GM13977 (cell line): Measurements from ENCODE around the gene DPF3.
"Not testable (repeated sequence)": the region's sequence is repeated elsewhere in the genome, so short reads cannot be mapped to it uniquely, and the experiment has no call there.

Experiments used
- DNase-seq: peaks from one replicate; pipeline ENCODE4 v3.0.0; 2012; ENCODE audit warnings: low spot score
- in situ Hi-C: fragments of 300-500 bp; cut with MboI; formaldehyde crosslinking; loops from one replicate; pipeline ENCODE4 v1.12.0; 2022; ENCODE audit warnings: low sequenced_read_pairs, low pct_unique_long_range_greater_than_20kb, mixed read lengths, inconsistent platforms; ENCODE audit not compliant: unreplicated experiment
- TF ChIP-seq, protein P1 (sequence below): IDR thresholded peaks from 2 replicates; pipeline ENCODE4 v1.5.1; 2012; ENCODE audit warnings: mild to moderate bottlenecking, control low read depth; ENCODE audit not compliant: insufficient read depth; ENCODE audit errors: extremely low read depth, missing control alignments

DPF3 gene

GRCh38 chr14:72878746-72879145 lies 15.2 kb downstream of the DPF3 start:
- in situ Hi-C loops, result no loop called here
- TF ChIP-seq, protein P1, sequence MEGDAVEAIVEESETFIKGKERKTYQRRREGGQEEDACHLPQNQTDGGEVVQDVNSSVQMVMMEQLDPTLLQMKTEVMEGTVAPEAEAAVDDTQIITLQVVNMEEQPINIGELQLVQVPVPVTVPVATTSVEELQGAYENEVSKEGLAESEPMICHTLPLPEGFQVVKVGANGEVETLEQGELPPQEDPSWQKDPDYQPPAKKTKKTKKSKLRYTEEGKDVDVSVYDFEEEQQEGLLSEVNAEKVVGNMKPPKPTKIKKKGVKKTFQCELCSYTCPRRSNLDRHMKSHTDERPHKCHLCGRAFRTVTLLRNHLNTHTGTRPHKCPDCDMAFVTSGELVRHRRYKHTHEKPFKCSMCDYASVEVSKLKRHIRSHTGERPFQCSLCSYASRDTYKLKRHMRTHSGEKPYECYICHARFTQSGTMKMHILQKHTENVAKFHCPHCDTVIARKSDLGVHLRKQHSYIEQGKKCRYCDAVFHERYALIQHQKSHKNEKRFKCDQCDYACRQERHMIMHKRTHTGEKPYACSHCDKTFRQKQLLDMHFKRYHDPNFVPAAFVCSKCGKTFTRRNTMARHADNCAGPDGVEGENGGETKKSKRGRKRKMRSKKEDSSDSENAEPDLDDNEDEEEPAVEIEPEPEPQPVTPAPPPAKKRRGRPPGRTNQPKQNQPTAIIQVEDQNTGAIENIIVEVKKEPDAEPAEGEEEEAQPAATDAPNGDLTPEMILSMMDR, result no peak
- no peak for DNase-seq

DNA sequence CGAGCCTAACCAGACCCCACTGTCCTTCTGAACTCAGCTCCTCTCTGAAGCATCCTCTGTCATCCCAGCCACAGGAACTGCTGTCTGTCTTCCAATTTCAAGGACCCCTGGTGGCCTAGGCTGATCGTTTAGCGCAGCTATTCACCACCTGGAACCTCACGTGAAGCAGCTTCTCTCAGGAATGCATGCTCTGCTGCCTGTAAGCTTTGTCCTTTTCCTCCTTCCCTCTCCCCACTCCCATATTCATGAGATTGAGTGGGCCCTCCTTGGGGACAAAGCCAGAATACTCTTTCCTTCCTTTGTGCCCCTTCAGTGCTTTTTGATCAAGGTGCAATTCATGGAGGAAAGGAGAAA lies 17.2 kb downstream of the DPF3 start:
- in situ Hi-C loops, result no loop called here
- TF ChIP-seq, protein P1, result no peak
- DNase-seq, result no peak

DNA sequence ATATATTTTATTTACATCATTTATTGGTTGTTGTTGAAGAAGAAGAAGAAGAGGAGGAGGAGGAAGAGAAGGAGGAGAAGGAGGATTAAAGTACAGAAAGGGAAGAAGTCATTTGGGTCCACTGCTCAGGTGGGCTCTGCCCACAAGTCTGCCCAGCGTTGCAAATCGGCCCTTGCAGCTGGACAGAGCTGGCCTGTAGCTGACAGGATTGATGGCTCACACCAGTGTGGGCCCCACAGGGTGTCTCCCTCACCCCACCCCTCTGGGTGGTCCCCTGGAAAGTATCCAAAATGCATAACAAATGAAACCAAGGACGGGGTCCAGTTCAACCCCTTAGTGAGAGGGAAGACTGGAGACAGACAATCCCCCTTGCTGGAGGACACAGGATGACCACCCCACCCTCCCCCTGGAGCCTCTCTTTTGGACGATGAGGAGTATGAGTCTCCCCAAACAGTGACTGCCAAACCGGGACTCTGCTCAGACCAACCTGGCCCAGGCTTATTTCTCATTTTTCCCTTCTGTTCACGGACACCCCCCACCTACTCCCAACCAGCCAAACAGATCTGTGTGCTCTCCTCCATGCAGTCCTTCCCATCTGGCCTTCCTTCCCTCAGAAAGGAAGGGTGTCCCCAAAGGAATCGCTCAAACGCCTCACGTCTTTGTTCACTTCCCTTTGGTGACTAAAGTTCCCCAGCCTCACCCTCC lies 17.7 kb downstream of the DPF3 start:
- in situ Hi-C loops, result no loop called here
- DNase-seq, result no peak
- TF ChIP-seq, protein P1, result no peak

GRCh38 chr14:72870878-72871277 lies 23.0 kb downstream of the DPF3 start:
- in situ Hi-C loops, result not testable (repeated sequence)

GRCh38 chr14:72869407-72870329 lies 24.2 kb downstream of the DPF3 start:
- no peak for DNase-seq
- TF ChIP-seq, protein P1, result no peak
- in situ Hi-C loops, result no loop called here

More at GRCh38 chr14:72870878-72871277, 23.0 kb downstream of the DPF3 start:
- not testable (repeated sequence) for DNase-seq

DNA sequence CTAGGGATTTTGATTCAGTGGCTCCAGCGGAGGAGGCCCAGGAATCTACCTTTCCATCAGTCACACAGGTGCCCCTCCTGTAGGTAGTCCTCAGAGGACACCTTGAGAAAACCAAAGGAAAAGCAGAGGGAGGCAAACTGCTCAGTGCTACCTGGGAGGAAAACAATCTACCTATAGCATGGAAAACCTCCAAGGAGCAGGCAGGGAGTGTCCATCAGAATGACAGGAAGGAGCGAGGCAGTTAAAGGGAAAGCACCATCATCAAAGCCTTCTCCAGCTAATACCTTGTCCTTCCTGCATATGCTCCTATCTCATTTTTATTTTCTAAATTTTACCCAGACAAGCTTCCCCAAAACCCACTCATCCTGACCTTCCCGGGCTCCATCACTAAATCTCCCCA lies 25.4 kb downstream of the DPF3 start:
- in situ Hi-C loops, result no loop called here
- TF ChIP-seq, protein P1, result no peak
- no peak for DNase-seq

DNA sequence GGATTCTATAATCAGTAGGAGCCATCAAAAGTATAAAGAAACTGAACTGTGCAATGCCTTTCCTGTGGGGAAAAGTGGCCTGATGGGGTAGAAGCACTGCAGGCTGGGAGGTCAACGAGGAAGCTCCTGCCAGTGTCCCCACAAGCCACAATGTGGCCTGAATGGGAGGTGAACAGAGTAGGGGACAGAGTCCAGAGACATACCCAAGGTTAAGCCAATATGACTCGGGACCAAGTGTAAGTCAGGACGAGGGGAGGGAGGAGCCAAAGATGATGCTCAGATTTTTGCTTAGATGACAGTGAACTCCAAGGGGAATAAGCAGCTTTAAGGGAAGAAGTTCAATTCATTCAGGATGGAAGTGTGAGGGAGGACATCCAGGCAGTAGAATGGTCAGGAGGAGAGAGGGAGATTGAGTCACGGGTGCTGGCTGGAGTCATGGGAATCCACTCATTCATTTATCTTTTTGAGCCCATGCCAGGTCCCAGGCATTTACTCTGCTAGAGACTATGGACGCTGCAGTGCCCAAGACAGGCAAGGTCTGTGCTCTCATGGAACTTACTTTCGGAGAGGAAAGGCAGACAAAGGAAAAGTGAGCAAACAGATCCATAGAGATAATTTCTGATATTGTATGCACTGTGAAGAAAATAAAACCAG lies 29.1 kb downstream of the DPF3 start:
- in situ Hi-C loops, result no loop called here
- no peak for DNase-seq
- TF ChIP-seq, protein P1, result no peak
